ENCODE data around the gene NCAN.
A peak's percentile ranks its signal among the peaks of the same experiment; 100 is the strongest.
"Not testable (repeated sequence)": the region's sequence is repeated elsewhere in the genome, so short reads cannot be mapped to it uniquely, and the experiment has no call there.

Gene NCAN

DNA sequence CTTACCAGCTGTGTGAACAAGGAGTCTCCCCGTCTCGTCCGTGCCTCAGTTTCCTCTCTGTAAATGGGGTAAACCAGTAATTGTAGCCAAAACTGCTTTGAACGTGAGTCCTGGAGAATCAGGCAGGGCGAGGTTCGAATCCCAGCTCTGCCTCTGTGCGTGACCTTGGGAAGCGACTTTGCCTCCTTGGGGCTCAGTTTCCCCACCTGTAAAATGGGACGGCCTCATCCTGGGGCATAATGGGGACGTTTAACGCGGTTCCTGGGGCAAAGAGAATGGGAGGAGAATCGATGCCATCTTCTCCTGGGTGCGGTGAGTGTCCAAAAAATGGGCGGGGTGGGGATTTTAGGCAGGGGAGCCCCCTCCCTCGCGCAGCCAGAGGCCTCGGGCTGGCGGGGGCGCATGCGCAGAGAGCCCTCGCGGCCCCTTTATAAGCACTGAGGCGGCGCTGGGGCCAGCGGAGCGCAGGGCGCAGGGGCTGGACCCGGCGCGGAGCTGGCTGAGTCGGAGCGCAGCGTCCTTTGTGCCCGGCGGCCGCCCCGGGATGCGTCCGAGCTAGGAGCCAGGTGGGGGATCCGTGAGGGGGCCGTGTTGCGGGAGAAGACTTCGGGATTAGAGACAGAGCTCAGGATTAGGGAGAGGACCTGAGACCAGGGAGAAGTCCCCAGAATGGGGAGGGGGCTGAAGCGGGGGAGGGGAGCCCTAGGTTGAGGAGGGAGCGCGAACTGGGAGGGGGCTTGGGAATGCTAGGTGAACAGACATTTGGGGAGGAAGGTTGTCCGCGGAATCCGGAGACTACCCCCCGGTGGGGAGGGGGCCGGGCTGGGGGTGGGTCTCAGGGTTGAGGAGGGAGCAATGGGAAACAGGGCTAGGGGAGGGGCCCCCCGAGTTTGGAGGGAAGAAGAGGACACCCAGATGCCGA lies at the start of gene NCAN:
NCAN (plus strand) TSS at position 460 of the 922 bp plus-strand sequence. CDS start 4,996 bp downstream, outside the sequence.
- DNase-seq = no peak

DNA sequence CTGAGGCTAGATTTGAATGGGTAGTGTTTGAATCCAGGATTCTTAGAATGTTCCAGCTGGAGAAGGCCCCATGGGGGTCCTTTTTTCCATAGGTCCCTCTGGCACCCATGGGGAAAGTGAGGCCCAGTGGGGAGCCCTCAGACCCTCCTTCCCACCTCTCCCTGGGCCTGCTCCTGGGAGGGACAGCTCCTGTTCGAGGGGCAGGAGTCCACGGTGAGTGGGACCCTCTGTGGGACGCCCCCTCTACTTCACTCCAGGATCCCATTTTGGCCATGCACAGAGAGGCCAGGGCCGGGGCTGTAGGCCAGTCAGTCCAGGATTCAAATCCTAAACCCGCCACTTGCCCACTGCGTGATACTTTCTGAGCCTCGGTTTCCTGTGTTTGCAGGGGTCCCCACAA lies 49.3 kb upstream of the NCAN start:
- DNase-seq = no peak

DNA sequence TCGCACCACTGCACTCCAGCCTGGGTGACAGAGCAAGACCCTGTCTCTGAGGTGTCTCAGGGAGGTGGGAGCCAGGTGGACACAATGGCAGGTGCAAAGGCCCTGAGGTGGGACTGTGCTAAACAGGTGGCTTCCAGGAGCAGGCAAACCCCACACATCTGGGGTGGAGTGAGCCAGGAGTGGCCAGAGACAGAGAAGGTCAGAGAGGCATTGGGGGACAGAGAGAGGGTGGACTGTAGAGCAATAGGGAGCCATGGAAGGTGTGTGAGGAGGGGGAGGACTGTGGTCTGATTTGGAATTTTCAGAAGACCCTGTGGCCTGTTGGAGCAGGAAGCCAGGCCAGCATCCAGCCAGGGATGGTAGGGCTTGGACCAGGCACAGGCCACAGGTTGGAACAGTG lies 46.4 kb upstream of the NCAN start:
- DNase-seq = no peak

DNA sequence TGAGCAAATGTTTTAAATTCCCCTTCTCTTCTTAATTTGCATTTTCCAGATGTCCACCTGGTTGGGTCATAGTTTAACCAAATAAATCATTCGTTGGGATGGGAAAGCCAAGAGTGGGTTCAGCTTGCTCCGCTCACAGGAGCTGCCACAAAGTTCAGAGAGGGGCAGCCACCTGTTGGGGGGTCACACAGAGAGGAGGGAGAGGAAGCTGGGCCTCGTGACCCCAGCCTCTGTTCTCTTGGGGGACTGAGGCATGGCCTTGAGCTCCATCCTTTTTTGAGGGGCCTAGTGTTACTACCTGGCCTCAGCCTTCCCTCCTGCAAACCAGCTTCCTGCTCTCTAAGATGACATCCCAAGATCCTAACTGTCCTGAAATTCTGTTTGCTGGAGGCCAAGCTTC lies 44.1 kb upstream of the NCAN start:
- DNase-seq = no peak

DNA sequence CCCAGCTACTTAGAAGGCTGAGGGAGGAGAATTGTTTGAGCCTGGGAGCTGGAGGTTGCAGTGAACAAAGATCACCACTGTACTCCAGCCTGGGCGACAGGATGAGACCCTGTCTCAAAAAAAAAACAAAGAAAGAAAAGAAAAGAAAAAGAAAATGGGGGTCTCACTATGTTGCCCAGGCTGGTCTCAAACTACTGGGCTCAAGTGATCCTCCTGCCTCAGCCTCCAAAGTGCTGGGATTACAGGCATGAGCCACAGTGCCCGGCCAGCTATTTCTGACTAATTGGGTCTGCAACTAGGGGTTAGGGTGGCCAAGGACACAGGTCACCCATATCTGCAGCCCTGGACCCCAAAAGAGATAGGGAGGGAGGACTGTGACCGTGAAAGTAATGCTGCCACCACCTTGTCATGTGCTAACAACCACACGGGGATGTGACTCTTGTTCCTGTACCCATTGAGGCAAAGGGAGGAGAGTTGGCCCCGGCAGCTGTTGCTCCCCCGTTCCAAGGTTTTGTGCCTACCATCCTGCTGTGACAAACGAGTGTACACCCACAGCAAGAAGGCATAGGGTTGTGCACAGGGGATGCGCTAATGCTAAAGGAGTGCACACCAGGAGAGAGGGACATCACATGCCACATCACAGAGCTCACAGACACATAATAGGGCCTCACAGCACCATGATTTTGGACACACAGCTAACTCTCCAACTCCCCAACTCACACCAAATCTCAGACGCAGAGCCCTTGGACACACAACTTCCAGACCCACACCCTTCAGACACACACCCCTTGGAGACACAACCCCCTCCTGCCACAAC lies 42.3 kb upstream of the NCAN start:
- DNase-seq = no peak

DNA sequence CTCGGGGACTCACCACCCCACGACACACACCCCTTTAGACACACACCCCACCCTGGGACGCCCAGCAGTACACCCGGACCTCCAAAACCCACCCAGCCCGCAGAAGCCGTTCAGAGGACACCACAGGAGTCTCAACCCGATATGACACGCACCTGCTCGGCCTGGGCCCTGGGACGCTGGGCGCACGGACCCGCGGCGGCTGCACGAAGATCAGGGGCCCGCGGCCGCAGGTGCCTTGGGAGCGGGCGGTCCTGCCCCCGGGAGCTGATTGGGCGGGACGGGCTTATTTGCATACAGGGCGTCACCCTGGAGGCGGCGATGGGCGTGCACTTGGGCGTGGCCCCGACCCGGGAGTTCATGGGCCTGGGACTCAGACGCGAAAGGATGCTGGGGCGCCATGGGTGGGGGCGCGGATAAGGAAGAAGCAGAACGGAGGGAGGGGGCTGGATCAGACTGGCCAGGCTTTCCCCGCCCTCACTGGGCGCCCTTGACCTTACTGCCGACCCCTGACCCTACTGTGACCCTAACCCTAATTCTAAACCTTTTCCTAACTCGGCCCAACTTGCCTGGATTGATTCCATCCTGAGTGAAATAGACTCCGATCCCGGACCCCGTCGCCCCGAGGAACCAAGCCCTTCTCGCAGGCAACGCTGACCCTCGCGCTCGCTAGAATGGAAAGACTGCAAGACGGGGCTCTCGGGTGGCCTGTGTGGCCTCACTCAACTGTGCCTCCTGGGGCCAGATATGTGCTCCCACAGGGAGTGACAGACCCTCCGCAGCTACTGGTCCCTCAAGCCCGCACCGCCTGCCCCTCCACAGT lies 41.5 kb upstream of the NCAN start, which contains the start of gene MEF2B:
MEF2B (minus strand) TSS at position 211 of the 820 bp plus-strand sequence. CDS start 19,528 bp downstream, outside the sequence.
- peak; percentile 89 for DNase-seq

DNA sequence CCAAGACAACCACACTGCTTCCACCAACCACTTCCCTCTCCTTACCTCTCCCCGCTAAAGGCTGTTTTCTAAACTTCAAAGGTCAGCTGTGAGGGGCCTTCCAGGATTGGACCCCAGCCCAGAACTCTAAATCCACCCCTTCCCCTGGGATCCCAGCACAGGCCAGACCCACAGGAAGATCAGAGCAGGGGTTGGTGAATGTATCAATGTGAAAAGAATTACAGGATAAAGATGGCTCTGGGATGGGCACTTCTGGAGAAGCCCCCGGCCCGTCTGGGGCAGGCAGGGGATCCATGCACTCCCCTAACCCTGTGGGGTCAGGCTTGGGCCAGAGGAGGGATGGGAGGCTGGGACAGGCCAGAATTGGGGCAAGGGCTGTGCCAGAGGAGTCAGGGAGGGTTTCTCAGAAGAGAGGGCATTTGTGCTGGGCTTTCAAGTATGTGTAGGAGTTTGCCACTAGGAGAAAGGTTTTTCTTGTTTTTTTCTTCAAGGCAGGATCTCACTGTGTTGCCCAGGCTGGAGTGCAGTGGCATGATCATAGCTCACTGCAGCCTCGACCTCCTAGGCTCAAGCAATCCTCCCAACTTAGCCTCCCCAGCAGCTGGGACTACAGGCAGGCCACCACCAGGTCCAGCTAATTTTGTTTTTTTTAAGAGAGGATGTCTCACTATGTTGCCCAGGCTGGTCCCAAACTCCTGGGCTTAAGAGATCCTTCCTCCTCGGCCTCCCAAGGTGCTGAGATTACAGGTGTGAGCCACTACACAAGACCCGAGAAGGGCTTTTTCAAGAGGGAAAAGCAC lies 40.7 kb upstream of the NCAN start:
- DNase-seq = no peak

DNA sequence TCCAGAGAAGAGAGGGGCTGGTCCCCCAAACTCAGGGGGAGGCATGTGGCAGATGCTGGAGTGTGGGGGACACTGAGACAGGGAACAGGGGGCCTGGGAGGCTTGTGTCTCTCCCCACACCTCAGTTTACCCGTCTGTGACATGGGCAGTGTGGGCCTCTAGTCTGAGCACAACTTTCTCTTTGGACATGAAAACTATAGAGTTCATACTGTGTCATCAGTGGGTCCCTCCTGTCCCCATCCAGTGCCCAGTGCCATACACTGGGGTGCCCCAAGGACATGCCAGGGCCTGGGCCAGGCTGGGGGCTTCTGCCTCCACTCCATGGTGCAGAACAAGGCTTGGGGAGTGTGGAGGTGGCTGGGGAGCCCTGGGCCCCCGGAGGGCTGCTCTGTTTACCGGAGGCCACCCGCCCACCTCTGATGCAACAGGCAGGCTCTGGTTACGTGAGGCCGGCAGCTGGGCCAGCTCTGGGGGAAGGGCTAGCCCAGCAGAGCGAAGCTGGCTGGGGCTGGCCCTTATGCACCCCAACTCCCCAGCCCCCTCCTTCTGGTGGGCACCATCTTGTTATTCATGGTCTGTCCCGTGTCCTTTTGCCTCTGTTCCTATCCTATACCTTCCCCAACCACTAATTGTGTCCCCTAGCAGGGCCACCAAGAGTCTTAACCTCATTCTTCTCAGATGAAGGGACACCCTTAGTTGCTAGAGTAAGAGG lies 39.8 kb upstream of the NCAN start:
- DNase-seq = peak; percentile 5

DNA sequence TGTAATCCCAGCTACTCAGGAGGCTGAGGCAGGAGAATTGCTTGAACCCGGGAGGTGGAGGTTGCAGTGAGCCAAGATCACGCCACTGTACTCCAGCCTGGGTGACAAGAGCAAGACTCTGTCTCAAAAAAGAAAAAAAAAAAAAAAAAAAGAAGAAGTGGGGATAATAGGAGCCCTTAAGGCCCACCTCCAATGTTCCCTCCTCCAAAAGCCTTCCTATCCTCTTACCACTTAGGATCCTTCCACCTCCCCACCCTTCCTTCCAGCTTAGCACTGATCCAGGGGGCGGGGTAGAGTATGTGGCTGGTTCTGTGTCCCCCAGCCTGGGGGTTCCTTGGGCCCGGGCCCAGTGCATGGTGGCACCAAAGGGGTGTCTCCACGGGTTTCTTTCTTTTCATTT lies 38.5 kb upstream of the NCAN start:
- DNase-seq = not testable (repeated sequence)

DNA sequence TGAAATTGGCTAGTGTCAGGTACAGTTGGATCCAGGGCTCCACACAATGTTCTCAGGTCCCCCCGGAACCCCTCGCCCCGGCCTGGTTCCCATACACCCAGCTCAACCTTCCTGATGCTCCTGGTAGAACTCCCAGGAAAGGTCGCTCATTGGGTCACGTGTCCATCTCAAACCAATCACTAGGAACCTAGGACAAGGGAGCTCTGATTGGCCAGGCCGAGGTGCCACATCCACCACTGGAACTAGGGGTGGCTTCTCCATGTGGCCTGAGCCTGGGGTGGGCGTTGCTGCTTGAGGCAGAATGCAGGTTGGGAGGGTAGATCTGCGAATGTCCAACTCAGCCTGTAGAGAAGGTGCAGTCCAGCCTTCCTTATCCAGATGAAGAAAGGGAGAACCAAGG lies 34.8 kb upstream of the NCAN start:
- DNase-seq = no peak

DNA sequence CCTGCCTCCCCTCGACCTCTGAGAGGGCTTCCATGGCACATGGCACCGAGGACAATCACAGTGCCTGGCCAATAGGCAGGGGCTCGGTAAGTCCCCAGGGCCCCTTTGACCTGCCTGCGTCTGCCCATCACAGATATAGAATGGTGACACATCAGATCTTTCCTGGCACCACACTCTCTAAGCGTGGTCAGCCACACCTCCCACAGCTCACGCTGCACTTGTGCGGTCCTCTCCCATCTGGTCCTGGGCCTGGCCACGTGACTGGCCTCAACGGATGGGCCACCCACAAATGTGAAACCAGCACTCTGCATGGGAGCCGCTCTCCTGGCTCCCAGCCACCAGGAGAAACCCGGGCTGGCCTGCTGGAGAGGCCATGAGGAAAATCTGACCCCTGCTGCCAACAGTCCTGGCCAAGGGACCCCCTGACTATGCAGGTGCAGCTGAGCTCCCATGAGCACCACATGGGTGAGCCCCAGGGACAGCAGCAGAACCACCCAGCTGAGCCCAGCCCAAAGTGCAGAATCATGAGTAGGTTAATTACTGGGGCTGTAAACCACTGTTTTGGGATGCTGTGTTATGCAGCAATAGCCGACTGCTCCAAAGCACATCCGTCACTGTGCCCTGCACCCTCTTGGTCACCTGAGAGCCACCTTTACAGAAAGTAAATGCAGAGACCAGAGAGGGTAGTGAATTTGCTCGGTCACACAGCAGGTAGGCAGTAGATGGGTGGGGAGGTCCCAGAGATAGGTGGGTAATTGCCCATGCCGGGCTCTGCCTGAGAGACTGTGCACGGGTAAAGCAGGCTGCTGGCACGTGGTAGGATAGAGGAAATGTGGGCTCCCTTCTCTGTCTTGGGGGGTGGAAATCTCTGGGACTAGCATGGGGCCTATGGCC lies 32.0 kb upstream of the NCAN start:
- DNase-seq = no peak

DNA sequence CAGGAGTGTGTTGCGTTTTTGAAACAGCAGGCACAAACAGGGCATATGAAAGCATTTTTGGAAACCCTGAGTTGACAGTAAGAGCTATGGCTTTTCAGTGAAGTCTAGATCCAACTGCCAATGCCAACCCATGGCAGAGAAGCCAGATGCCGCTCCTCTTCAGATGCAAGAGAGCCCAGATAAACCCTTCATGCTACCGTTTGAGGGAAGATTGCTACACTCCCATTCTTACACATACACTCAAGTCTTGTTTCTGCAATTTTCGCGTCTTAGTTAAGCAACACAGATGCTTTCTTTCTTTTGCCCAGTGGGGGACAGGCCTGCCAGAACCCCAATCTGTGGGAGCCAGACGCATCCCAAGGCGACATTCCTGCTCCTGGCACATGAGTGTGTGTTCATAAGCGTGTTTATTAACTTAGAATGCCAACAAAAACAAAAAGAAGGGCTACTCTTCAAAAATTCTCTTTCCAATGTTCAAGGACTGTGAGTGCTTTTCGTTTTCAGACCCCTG lies 30.2 kb upstream of the NCAN start:
- DNase-seq = no peak

DNA sequence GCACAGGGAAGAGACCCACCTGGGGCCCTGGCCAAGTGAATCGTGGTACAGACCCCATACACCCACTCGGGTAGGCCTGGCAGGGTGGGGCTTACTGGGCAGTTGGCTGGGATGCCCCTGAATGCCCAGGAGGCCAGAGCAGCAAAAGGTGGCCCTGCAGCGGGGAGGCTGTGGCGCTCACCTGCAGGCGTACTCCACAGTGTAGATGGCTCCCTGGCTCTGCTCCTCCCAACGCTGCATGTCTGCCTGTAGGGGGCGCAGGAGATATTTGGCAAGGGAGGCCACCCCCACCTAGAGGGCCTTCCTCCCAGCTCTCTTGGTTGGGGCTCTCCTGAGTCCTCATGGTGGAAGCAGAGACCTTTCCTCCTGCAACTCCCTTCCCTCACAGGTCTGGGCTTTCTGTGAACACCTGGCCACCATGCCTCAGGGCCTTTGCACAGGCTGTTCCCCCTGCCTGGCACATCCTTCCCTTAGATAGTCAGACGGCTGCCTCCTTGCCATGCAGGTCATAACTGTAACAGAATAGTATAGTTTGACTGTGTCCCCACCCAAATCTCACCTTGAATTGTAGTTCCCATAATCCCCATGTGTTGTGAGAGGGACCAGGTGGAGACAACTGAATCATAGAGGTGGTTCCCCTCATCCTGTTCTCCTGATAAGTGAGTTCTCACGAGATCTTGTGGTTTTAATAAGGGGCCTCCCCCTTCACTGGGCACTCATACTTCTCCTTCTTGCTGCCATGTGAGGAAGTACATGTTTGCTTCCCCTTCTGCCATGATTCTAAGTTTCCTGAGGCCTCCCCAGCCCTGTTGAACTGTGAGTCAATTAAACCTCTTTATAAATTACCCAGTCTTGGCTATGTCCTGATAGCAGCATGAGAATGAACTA lies 25.7 kb upstream of the NCAN start:
- DNase-seq = peak; percentile 30

DNA sequence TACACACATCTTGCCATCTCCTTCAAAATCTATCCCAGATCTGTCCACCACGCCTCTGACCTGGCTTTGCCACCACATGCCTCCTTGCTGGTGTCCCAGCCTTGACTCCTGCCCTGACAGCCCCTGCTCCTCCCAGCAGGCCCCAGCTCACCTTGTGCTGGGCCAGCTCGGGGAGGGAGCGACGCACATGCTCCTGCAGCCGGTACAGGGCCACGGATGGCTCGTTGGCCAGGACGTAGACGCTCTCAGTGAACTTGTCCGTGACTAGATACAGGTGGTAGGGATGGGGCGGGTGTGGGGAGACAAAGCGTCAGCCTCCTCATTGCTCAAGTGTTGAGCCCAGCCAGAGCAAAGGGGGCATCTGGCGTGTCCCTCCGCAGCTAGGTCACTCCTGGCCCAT lies 25.0 kb upstream of the NCAN start:
- no peak for DNase-seq

DNA sequence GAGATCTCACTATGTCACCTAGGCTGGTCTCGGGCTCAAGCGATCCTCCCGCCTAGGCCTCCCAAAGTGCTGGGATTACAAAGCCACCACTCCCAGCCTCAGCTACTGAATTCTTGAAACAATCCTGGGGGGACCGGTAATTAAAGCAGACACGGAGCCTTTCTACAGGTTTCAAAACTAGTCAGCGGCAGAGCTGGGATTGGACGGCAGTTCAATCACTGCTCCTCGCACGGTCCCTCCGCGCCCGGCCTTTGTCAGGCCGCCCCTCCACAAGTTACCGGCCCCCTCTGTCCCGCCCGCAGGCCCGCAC lies 20.0 kb upstream of the NCAN start:
- no peak for DNase-seq

DNA sequence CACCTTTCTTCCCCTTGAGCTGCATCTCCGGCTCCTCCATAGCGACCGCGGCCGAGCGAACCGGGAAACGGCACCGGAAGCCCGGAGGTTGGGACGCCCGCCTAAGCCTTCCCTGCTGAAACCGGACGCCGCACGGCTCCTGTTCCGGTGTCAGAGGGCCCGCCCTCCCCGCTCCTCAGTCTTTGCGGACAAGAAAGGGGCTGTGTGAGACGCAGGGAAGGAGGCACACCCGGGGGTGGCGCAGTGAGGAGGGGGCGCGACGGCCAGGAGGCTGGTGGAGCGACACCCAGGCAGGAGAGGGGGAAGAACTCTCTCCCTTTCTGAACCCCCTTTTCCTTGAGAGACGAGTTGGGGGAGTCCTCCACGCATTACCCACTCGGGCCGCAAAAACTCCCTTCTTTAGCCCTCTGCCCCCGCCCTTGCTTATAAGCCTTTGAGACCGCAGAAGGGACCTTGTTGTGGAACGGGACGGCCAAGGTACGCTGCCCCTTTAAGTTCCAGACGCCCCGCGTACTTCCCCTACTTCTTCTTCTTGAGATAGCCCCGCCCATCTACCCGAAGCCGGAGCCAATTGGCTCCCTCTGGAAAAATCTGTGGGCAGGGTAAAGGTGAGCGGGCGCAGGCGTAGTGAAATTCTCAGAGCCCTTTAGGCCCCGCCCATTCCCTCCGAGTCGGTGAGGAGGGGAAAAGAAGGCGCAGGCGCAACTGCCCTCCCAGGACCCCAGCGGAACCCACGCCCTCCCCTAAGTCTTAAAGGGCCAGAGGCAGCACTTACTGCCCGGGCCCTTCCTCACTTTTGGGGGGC lies 19.5 kb upstream of the NCAN start, which contains the start of the genes BORCS8 and RFXANK:
BORCS8 (minus strand) TSS at position 75 of the 805 bp plus-strand sequence; CDS start at position 40, 35 bp downstream.
RFXANK (plus strand) TSS at position 181 of the 805 bp plus-strand sequence. CDS start 1,689 bp downstream, outside the sequence.
- peak; percentile 99 for DNase-seq

DNA sequence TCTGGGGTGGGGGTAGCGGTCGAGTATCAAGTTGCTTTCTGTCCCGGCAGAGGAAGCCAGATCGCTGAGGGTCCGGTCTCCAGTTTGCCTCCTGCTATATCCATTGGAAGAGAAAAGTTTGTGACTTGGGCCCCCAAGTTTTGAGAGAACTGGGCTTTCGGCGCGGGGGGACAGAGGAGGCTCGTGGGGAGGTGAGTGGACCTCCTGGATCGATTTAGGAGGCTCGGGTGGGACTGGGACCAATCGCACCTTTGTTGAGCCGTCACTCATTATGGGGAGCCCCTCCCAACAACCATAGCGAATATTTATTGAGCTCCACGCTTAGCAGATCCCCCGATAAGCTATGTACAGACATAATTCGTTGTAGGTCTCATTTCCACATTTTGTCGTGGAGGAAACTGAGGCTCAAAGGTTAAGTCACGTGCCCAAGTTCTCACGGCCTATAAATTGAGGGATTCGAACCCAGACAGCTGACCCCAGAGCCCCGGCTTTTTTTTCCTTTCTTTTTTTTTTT lies 18.8 kb upstream of the NCAN start:
- no peak for DNase-seq

DNA sequence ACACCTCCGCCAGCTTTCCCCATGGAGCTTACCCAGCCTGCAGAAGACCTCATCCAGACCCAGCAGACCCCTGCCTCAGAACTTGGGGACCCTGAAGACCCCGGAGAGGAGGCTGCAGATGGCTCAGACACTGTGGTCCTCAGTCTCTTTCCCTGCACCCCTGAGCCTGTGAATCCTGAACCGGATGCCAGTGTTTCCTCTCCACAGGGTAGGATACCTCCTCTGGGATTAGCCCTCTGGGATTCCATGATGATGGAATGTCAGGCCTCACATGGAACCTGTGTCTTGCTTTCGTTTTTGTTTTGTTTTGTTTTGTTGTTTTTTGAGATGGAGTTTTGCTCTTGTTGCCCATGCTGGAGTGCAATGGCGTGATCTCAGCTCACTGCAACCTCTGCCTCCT lies 17.8 kb upstream of the NCAN start:
- no peak for DNase-seq

All from NCI-H1436 (cell line).